GM21619 (cell line): ENCODE results near the gene HPS4.
"Not testable (repeated sequence)": the region's sequence is repeated elsewhere in the genome, so short reads cannot be mapped to it uniquely, and the experiment has no call there.

Source experiments
- ATAC-seq: cut with Tn5 transposase; IDR thresholded peaks from one replicate; pipeline ENCODE4 v1.9.1; 2021; ENCODE audit not compliant: unreplicated experiment

The HPS4 gene

DNA sequence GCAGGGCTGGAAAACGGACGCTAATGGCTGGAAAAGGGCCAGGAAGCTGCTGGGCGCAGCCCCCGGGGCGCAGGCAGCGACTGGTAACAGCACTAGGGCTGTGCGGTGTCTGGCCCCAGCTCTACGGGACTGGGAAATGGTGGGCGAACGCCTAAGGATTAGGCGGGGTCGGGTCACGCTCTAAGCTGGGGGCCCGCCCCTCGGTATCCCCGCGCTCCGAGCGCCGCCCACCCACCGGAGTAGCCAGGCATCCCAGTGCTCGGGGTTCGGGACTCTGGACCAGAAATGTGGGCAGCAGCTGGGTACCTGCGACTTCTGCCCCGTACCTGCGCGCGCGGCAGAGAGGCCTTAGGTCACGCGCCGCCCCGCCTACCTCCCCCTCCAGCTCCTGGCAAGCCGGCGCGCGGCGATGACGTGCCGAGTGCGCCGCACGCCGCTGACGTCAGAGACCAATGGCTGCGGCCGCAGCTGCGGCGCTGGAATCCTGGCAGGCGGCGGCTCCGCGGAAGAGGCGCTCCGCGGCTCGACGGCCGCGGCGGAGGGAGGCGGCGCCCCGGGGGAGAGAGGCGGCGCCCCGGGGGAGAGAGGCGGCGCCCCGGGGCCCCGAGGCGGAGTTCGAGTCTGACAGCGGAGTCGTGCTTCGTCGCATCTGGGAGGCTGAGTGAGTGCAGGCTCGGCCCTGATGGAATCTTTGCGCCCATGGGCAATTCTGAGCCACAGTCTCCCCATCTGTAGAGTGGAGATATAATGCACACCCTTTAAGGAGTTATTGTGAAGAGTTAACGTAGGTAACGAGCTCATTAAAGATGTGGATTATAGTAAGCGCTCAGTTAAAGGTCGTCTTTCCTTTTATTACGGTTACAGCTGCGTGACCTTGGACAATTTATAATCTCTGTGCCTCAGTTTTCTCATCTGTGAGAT, at the start of gene HPS4, which contains the start of gene SRRD:
TSS of gene HPS4 (minus strand) at position 345 of the 921 bp plus-strand sequence. CDS start 2,021 bp downstream, outside the sequence.
TSS of gene SRRD (plus strand) at position 439 of the 921 bp plus-strand sequence. CDS start at position 453, 14 bp downstream.
- peak; percentile 59 for ATAC-seq

- no peak for ATAC-seq
Observed at GRCh38 chr22:26529345-26529744, 45.8 kb upstream of the HPS4 start.

GRCh38 chr22:26528518-26528917, 44.9 kb upstream of the HPS4 start:
- not testable (repeated sequence) for ATAC-seq

GRCh38 chr22:26527574-26528465, 44.2 kb upstream of the HPS4 start:
- ATAC-seq: no peak

- no peak for ATAC-seq
Observed at GRCh38 chr22:26527167-26527566, 43.6 kb upstream of the HPS4 start.

DNA sequence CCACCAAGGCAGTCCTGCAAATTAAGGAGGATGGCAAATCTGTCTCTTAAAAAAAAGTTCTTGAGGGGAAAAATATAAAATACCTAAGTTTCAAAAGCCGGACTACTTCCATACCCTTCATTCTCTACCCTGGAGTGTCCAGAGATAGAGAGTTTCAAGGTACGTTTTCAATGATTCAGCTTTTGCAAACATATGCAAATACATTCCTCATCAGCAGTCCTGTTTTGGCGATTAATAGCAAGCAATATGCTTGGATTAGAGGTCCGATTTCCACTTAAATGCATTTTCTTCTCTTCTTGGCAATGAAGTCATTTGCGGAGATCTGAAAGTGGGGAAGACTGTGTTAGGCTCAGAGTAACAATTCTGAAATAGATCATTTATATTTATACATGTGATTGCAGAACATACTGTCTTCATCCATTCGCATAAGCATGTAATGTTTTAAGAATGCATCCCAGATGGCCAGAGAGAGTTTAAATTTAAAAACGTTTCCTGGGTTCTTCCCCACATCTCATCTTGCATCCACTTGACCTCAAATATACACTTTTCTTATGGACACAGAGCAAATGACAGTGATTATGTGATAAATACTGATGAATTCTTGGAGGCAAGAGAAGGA, 42.5 kb upstream of the HPS4 start:
- ATAC-seq: no peak

GRCh38 chr22:26524870-26525269, 41.3 kb upstream of the HPS4 start:
- ATAC-seq: no peak

DNA sequence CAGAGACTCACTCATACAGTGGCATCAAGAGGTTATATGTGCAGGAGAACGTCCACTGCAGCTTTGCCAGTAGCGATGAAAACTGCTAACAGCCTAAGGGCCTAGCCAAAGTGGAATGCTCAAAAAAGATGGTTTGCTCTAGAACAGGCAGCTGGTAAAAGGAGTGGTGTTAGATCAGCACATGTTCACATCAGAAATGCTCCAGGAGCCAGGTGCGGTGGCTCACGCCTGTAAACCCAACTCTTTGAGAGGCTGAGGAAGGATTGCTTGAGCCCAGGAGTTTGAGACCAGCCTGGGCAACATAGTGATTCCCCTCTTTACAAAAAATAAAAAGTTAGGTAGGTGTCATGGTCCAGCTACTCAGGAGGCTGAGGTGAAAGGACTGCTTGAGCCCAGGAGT, 39.0 kb upstream of the HPS4 start:
- ATAC-seq: no peak

DNA sequence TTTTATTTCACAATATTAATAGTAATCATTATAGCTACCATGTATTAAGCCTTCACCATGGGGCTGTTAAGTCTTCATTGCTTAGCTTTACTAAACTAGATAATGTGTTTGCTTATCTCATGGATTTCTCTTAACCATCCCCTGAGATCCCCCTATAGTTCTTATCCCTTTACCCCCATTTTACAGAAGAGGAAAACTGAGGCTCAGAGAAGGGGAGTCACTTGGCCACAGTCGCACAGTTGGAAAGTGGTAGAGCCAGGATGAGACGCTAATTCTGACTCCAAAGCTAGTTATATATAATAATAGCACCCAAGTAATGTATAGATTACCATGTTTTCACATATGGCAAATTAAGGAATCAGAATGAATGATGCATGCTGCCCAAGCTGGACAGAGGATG, 38.4 kb upstream of the HPS4 start:
- ATAC-seq: no peak

GRCh38 chr22:26517429-26517828, 33.8 kb upstream of the HPS4 start:
- ATAC-seq: no peak

- ATAC-seq: no peak
Observed at GRCh38 chr22:26516503-26516902, 32.9 kb upstream of the HPS4 start.

GRCh38 chr22:26515931-26516330, 32.3 kb upstream of the HPS4 start:
- no peak for ATAC-seq

- ATAC-seq: no peak
Observed at GRCh38 chr22:26514419-26515161, 31.0 kb upstream of the HPS4 start.

DNA sequence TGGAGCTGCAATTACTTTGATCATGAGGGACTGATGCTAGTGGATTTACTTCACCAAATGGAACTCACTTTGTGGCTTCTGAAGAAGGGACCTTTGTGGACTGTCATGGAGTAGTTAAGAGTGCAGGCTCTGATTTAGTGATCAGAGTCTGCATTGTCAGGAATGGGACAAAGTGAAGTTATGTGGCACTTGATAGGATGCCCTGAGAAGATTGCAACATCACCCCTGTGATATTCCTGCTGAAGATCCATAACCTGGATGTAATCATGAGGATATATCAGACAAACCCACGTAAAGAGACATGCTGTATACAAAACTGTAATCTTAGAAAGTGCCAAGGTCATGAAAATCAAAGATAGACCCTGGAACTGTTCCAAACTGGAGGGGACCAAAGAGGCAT, 30.3 kb upstream of the HPS4 start:
- no peak for ATAC-seq

DNA sequence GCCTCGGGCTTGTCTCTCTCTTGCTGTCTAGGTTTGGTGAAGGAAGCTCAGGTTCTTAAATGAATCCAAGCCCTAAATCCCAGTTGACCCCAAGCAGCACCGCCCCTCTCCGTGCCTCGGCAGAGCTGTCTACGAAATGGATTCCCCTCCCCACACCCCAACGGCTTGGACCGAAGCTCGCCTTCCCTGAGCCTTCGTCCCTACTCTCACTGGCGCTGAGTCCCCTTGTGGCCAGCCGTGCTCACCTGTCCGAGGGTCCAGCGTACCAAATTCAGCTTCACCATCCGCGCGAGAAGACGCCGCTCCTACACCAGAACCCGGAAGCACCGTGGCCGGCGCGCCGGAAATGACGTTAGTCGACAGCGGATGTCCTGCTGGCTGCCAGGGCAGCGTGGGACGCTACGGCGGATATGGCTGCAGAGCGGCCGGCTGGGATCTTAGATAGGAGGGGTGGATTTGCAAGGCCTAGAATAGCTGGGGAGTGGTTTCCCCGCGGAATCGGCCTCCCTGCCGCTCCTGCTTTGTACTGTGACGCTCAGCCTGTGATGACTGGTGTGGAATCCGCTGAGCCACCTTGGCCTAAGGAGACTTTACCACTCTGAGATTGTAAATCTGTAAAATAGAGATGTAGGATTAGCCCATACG, 28.7 kb upstream of the HPS4 start, which contains the start of gene TFIP11:
TSS of gene TFIP11 (minus strand) at position 325 of the 645 bp plus-strand sequence. CDS start 2,201 bp downstream, outside the sequence.
- peak; percentile 94 for ATAC-seq

GRCh38 chr22:26508148-26508547, 24.6 kb upstream of the HPS4 start:
- ATAC-seq: no peak

GRCh38 chr22:26503758-26504157, 20.2 kb upstream of the HPS4 start:
- no peak for ATAC-seq

GRCh38 chr22:26502688-26503561, 19.3 kb upstream of the HPS4 start:
- ATAC-seq: no peak

DNA sequence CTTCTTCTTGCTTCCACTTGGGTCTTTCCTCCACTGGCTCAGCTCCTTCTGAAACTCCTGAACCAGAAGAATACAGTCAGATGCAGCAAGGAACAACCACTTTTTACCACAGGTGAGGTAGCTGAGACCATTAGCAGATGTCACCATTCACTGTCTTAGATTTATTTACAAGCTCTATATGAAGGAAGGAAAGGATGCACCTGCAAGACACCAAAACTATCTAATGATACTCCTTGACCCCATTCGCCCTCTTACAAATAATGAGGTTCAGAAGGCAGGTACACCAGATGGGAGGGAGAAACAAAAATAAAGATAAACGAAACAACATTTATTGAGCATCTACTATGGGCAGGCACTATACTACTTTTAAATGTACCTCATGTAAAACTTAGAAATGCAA, 18.4 kb upstream of the HPS4 start:
- ATAC-seq: no peak
